Stimulated activated memory B cell treated with anti-CD40 and anti-IgM and Interleukin-4, amounts not matched to agents 10 μg/mL and 1 μg/mL and 100 μg/mL, for 72 hours (primary cell): ENCODE results near the gene NCOA7.
"Not testable (repeated sequence)": the region's sequence is repeated elsewhere in the genome, so short reads cannot be mapped to it uniquely, and the experiment has no call there.

Experiments
- ATAC-seq: fragments of 150-1000 bp; cut with Tn5 transposase; 2 replicates; pipeline ENCODE4 v1.10.0; 2021
- H3K27ac Mint-ChIP-seq: one replicate; pipeline ENCODE4 v1.8.0; 2022; ENCODE audit warnings: mild to moderate bottlenecking, mixed read lengths
- H3K27me3 Mint-ChIP-seq: one replicate; pipeline ENCODE4 v1.8.0; 2022; ENCODE audit warnings: mixed read lengths
- H3K36me3 Mint-ChIP-seq: one replicate; pipeline ENCODE4 v1.8.0; 2022; ENCODE audit warnings: mixed read lengths
- H3K4me1 Mint-ChIP-seq: one replicate; pipeline ENCODE4 v1.8.0; 2022; ENCODE audit warnings: mixed read lengths
- H3K4me3 Mint-ChIP-seq: one replicate; pipeline ENCODE4 v1.8.0; 2022; ENCODE audit warnings: mild to moderate bottlenecking, moderate library complexity, mixed read lengths
- H3K9me3 Mint-ChIP-seq: one replicate; pipeline ENCODE4 v1.8.0; 2022; ENCODE audit warnings: mixed read lengths

Gene NCOA7

DNA sequence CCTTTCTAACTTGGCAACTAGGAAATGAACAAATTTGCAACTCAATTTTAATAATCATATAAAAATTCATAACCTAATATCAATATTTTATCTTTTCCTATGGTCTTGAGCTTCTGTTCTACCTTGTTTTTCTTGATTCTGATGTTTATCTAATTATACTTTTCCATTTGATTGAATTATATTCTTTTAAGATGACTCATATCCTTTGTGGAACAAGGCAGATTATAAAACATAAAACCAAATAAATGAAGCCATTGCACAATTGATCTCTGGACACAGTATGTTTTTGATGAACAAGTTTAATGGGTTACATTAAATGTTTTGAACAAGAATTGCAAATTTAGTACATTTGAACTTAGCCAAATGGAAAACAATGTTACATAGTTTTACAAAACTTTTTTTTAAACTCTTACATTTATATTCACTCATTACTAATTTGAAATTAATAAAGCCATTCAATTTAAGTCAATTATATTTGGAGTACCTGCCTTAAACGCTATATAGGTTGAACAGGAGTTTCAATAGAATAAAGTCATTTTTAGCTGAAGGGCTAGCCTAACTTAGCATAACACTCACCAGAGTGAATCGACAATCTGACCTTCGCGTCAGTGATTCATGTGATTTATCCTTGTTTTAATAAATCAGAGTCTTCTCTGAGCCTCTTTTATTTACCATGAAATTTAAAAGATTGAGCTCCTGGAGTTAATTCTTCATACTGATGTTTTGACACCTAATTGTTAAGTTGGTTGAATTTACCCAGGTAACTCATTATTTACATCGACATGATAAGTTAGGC, 3.8 kb downstream of the NCOA7 start:
- no peak overlapping the region for H3K4me3 Mint-ChIP-seq
- ATAC-seq = no peak

DNA sequence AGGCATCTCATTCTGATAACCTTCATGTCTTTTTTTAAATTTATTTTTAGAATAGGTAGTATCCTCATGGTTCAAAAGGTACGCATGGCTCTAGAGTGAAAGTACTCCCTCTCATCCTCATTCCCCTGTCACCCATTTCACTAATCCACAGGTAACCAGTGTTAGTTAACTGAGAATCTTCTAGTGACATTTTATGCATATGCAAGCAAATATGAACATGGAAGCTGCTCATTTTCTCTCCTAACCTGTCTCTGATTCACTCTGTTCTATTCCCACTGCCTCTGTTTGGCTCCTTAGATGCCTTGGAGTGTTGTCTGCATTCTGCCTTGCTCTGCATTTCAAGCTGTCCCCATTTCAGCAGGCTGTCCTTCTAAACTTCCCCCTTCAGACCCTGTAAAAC, 4.5 kb downstream of the NCOA7 start:
- no peak for ATAC-seq
- no peaks in the 10 kb centered on the region for H3K9me3 Mint-ChIP-seq
- no peak overlapping the region for H3K4me3 Mint-ChIP-seq
- H3K36me3 Mint-ChIP-seq = no peaks in the 10 kb centered on the region
- H3K4me1 Mint-ChIP-seq = peaks cover 66% of the 10 kb centered on the region
- H3K27me3 Mint-ChIP-seq = no peaks in the 10 kb centered on the region
- peak overlapping the region; percentile 11 for H3K27ac Mint-ChIP-seq

More for the DNA sequence above, 3.8 kb downstream of the NCOA7 start:
- Mint-ChIP-seq H3K4me1 (peaks cover 68% of the 10 kb centered on the region), H3K36me3 (no peaks in the 10 kb centered on the region), H3K27me3 (no peaks in the 10 kb centered on the region), H3K9me3 (no peaks in the 10 kb centered on the region), H3K27ac (no peak overlapping the region)

DNA sequence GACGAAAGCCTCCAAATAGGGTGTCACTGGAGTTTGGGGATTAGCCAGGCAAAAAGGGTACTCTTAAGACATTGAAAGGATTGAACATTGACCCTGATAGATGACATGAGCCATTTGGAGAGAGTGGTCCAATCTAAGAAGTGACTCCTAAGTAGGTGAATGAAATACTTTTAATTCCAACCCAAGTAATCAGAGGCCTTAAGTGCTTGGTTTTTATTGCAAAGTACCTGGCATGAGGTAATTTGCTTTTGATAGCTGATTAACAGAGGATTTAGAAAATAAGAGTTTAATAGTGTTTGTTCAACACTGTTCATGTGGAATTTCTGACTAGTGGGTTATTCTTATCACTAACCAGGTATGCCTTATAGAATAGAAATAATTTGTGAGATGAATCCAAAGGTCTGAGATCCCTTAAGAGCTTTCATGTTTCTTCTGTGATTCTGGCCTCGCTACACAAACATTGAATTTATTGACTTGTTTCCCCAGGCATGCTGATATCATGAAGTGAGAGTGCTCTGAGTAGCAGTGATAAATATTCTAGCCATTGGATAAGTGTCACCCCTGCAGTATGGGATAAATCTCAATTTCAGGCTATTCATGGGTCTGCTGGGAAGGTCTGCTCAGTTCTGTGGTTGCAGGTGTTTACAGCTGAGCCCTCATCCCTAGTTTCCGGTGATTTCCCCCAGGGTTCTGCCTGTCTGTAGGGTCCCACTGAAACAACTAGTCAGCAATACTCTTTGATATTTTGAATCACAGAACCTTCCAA, 6.5 kb downstream of the NCOA7 start:
- no peak for ATAC-seq
- Mint-ChIP-seq H3K9me3 (no peaks in the 10 kb centered on the region), H3K27ac (peak overlapping the region; percentile 35), H3K4me3 (peak overlapping the region; percentile 16), H3K27me3 (no peaks in the 10 kb centered on the region), H3K36me3 (no peaks in the 10 kb centered on the region), H3K4me1 (peaks cover 62% of the 10 kb centered on the region)

DNA sequence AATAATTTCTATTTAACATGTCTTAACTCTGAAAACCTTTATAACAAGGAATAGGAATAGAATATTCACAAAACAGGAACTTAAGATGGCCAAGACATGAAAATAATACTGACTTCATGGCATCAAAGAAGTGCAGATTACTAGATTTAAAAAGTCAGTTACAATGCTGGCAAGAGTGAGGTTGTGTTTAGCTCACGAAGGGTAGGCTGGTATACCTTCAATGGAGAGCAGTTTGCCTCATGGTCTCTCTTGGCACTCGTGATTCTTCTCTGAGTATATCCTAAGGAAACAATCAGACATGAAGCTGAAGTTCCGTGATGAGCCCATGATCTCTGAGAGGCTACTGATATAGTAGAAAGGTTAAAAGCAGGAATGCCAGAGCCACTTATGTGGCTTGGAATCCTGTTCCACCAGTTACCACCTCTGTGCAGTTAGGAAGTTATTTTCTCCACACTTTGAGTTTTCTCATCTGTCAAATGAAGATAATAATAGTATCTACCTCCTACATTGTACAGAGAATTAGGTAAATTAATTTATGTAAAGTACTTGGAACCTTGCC, 7.2 kb downstream of the NCOA7 start:
- Mint-ChIP-seq H3K4me3 (no peak overlapping the region), H3K27me3 (no peaks in the 10 kb centered on the region), H3K27ac (peak overlapping the region; percentile 35), H3K9me3 (no peaks in the 10 kb centered on the region), H3K4me1 (peaks cover 62% of the 10 kb centered on the region), H3K36me3 (no peaks in the 10 kb centered on the region)
- no peak for ATAC-seq

DNA sequence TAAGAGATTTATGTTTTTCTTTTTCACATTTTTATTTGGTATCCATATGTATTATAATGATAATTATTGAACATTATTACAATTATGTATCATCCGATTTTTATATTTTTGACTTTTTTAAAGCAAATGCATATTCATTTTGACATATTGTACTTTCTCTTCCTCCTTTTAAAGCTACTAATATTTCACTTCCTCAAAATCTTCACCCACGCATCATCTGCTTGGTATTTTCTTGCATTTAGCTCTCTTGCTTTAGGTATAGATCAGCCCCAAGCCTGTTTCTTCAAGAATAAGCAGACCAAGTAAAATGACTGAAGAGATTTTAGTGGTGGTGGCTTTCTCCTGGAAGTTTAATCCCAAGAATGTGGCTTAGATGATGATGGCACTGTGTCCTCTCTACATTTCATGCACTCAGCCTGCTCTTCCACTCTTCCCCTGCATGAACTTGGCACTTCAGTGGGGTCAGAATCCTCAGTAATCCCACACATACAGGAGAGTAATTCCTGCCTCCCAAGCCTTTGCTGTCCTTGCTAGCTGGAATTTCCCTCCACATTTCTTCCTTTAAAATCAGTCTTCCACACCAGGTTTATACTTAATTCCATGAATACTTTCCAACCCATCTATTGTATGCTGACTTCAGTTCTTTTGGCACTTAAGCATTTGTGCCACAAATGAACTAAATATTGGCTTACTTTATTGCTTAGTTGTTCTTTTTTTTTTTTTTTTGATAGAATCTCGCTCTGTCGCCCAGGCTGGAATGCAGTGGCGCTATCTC, 8.2 kb downstream of the NCOA7 start:
- Mint-ChIP-seq H3K4me3 (peak overlapping the region; percentile 32), H3K27me3 (no peaks in the 10 kb centered on the region), H3K9me3 (no peaks in the 10 kb centered on the region), H3K36me3 (no peaks in the 10 kb centered on the region), H3K27ac (peak overlapping the region; percentile 65), H3K4me1 (peaks cover 61% of the 10 kb centered on the region)
- ATAC-seq = peak; percentile 94

DNA sequence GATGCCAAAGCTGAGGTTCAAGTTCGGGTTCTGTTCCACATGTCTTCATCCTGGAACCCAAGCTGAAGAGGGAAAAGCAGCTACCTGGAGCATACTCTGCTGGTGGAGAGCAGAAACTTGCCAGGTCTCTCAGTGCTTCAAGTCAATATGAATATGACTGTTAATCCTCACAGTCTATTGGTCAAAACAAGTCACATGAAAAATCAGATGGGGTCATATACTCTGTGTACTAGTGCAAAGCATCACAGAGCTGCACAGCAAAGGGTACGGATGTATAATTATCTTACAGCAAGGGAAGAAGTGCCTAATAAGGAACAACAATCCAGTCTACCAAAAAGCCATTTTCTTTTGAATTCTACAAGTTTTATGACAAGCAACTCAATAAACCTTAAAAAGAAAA, 11.6 kb downstream of the NCOA7 start:
- peak overlapping the region; percentile 49 for H3K27ac Mint-ChIP-seq
- no peaks in the 10 kb centered on the region for H3K9me3 Mint-ChIP-seq

DNA sequence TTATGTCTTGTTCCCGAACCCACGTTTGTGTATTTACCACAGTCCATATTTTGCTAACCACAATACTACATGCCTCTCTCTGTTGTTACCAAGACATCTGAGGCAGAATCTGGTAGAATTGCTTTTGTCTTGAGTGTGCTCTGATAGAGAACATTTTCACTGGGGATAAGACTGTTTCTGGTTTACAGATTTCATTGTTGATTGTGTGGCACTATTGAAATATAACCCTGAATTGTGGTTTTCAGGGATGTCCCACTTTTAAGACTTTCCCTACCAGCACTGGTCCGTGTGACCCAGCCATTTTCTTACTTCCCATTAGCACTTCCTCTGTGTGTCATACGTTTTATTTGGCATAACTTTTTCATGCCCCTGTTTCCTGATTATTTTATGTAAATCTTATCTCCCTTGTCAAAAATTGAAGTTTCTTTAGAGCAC, 12.2 kb downstream of the NCOA7 start:
- Mint-ChIP-seq H3K4me3 (no peak overlapping the region), H3K9me3 (no peaks in the 10 kb centered on the region), H3K27me3 (no peaks in the 10 kb centered on the region), H3K36me3 (no peaks in the 10 kb centered on the region), H3K27ac (no peak overlapping the region), H3K4me1 (peaks cover 66% of the 10 kb centered on the region)
- ATAC-seq = no peak

More for the DNA sequence above, 11.6 kb downstream of the NCOA7 start:
- Mint-ChIP-seq H3K4me3 (no peak overlapping the region), H3K4me1 (peaks cover 66% of the 10 kb centered on the region), H3K27me3 (no peaks in the 10 kb centered on the region), H3K36me3 (no peaks in the 10 kb centered on the region)
- no peak for ATAC-seq

DNA sequence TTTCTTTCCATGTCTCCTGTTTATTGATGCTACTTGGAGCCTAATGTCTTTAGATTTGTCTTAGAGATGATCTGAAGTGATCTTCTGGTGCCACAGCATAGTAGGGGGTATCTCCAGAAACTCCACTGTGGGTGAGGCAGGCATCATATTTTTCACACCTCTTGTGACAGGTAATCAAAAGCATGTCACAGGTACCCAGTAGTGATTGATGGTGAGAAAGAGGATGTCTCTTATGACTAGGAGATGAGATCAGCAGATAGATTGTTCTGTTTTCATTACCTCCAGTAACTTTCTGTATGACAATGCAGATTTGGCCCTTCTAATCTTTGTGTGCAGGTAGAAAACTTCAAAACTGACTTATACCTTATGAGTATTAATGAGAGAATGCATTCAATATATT, 13.5 kb downstream of the NCOA7 start:
- Mint-ChIP-seq H3K36me3 (no peaks in the 10 kb centered on the region), H3K9me3 (no peaks in the 10 kb centered on the region), H3K4me1 (peaks cover 71% of the 10 kb centered on the region), H3K27ac (no peak overlapping the region), H3K4me3 (no peak overlapping the region), H3K27me3 (no peaks in the 10 kb centered on the region)
- peak; percentile 80 for ATAC-seq

DNA sequence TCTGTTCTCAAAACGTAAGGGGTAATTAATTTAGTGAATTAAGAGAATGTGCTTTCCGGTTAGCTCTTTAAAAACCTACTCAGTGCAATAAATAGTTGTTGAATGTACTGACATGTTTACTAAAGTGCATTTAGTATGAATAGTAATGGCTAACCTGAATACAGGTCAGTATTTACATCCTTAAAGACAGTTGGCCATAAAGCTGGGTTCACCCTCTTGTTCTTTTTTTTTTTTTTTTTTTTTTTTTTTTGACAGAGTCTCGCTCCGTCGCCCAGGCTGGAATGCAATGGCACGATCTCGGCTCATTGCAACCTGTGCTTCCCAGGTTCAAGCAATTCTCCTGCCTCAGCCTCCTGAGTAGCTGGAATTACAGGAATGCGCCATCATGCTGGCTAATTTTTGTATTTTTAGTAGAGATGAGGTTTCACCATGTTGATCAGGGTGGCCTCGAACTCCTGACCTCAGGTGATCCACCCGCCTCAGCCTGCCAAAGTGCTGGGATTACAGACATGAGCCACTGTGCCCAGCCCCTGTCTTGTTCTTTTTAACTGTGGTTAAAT, 14.2 kb downstream of the NCOA7 start:
- not testable (repeated sequence) for H3K27me3 Mint-ChIP-seq, H3K36me3 Mint-ChIP-seq, H3K27ac Mint-ChIP-seq, H3K9me3 Mint-ChIP-seq, ATAC-seq, H3K4me3 Mint-ChIP-seq
- peaks cover 67% of the 10 kb centered on the region for H3K4me1 Mint-ChIP-seq

DNA sequence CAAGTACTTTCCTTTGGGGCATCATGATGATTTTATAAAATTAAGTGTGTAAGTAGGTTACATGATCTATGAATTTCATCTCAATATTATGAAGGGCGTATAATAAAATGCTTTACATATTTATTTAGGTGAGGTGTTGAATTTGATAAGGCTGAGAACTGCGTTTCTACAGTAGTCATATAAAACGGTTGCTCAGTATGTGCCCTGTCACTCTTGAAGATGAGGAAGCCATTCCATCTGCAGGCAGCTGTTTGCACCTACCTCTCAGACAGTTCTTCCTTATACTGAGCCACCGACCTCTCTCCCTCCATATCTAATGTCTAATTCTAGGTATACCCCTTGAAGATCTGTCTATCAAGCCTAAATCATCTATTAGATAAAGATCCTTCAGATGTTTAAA, 16.1 kb downstream of the NCOA7 start:
- Mint-ChIP-seq H3K9me3 (no peaks in the 10 kb centered on the region), H3K4me3 (no peak overlapping the region), H3K36me3 (no peaks in the 10 kb centered on the region), H3K27ac (peak overlapping the region; percentile 30), H3K27me3 (no peaks in the 10 kb centered on the region), H3K4me1 (peaks cover 81% of the 10 kb centered on the region)
- ATAC-seq = no peak

DNA sequence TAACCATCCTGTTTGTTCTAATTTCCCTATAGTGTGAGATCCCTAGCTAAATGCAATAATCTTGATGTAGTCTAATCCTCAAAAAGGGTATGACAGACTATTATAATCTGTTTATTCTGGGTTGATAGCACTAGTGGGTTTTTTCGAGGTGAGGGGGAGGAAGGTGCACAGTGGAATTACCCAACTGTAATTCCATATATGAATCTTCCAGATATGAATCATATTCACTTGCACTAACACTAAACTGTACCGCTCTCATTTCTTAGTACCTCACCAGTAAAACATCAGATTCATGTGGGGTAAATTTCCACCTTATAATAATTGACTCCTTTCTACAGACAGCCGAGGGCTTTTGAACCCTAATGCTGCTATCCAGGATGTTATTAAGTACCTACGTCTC, 16.5 kb downstream of the NCOA7 start:
- H3K36me3 Mint-ChIP-seq = no peaks in the 10 kb centered on the region
- H3K4me3 Mint-ChIP-seq = no peak overlapping the region

DNA sequence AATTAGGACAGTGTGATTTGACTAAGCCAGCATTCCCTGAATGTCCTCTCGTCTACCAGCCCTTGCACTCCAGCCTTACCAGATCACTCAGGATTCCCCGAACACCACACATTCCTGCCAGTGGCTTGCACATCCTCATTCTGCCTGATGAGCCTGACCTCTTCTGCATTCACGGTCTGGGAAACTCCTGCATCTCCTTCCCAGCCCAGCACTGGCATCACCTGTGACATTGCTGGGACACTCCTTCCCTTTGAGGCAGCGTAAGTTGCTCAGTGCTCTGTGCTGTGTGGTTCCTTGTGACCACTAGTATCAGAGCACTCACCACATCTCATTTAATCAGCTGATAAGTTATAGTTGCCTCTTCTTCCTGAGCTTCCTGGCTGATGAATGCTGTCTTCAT, 17.3 kb downstream of the NCOA7 start:
- Mint-ChIP-seq H3K9me3 (no peaks in the 10 kb centered on the region), H3K4me1 (peaks cover 81% of the 10 kb centered on the region), H3K27ac (peak overlapping the region; percentile 30), H3K36me3 (no peaks in the 10 kb centered on the region), H3K27me3 (no peaks in the 10 kb centered on the region), H3K4me3 (no peak overlapping the region)
- no peak for ATAC-seq

More for the DNA sequence above, 16.5 kb downstream of the NCOA7 start:
- Mint-ChIP-seq H3K4me1 (peaks cover 81% of the 10 kb centered on the region), H3K9me3 (no peaks in the 10 kb centered on the region), H3K27ac (peak overlapping the region; percentile 30), H3K27me3 (no peaks in the 10 kb centered on the region)
- peak; percentile 71 for ATAC-seq

DNA sequence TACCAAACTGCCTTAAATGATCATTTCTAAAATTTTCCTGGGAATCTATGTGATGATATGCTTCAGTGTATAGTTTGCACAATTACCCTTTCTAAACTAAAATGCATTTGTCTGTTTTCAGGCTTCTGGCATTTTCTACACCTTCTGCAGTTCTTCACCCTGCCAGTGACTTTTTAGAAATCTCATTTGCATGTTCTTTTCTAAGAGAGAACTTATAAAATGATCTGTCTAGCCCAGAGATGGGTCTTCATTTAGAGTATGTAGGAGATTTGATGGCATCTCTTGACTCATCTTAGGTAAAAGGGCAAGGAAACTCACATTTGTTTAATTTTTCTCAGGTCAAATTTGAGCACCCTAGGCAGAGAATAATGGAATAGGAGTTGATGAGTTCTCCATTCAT, 17.8 kb downstream of the NCOA7 start:
- H3K9me3 Mint-ChIP-seq = no peaks in the 10 kb centered on the region
- H3K4me3 Mint-ChIP-seq = no peak overlapping the region
- H3K27me3 Mint-ChIP-seq = no peaks in the 10 kb centered on the region
- H3K4me1 Mint-ChIP-seq = peaks cover 79% of the 10 kb centered on the region
- ATAC-seq = no peak
- H3K27ac Mint-ChIP-seq = peak overlapping the region; percentile 30
- H3K36me3 Mint-ChIP-seq = no peaks in the 10 kb centered on the region

DNA sequence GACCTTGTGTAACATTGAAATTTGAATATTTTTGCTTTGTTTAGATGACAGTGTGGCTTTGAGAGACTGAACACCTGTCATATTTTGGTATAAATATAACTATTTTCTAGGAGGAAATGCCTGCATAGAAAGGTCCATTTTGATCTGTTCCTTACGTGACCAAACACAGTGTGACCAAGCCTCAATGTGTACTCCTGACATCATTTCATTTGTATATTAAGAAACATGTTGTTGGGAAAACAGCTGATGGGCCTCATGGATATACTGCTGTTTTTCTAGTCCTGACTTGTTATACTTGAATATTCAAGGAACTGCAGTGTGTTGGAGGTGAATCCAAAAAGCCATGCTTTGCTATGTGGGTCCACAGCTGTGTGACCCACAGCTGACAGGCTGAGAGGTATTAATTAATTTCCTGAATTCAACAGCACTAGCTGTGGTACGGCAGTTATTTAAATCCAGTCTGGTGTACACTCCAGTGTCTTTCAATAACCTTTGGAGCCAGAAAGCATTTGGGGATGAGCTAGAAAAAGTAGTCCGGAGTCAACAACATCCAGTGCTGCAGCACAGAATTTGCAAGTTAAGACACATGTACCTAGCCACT, 18.9 kb downstream of the NCOA7 start:
- Mint-ChIP-seq H3K27me3 (no peaks in the 10 kb centered on the region), H3K27ac (no peak overlapping the region), H3K36me3 (no peaks in the 10 kb centered on the region), H3K4me1 (peaks cover 77% of the 10 kb centered on the region), H3K4me3 (no peak overlapping the region), H3K9me3 (no peaks in the 10 kb centered on the region)
- ATAC-seq = no peak
